Muscle layer of colon (tissue), 2 donors: Measurements from ENCODE around the gene CAB39L.

ENCODE experiments used
- H3K27ac ChIP-seq: one replicate; pipeline ENCODE4 v1.7.0; 2013; ENCODE audit warnings: low read depth, mild to moderate bottlenecking, low read length, moderate library complexity
- H3K27me3 ChIP-seq, 2 donors: one replicate each; pipeline ENCODE4 v1.7.0; 2013; ENCODE audit warnings: low read length in 2 of 2, mild to moderate bottlenecking in 2 of 2; ENCODE audit not compliant: insufficient read depth in 2 of 2, control insufficient read depth in 1 of 2
- H3K36me3 ChIP-seq: one replicate; pipeline ENCODE4 v1.7.0; 2013; ENCODE audit warnings: mild to moderate bottlenecking, low read length; ENCODE audit not compliant: insufficient read depth
- H3K4me1 ChIP-seq: one replicate; pipeline ENCODE4 v1.7.0; 2013; ENCODE audit warnings: mild to moderate bottlenecking, low read length; ENCODE audit not compliant: insufficient read depth
- H3K4me3 ChIP-seq, 2 donors: one replicate each; pipeline ENCODE4 v1.7.0; 2013; ENCODE audit warnings: low read length in 2 of 2, low read depth in 1 of 2, mild to moderate bottlenecking in 1 of 2, moderate library complexity in 1 of 2
- H3K9ac ChIP-seq: one replicate; pipeline ENCODE4 v1.7.0; 2013; ENCODE audit warnings: low read length
- H3K9me3 ChIP-seq: one replicate; pipeline ENCODE4 v1.7.0; 2013; ENCODE audit warnings: mild to moderate bottlenecking, low read length
- donor health status: abdominal sarcoma.
- donor health status: Adenocarcinoma of cecum.

The CAB39L gene

DNA sequence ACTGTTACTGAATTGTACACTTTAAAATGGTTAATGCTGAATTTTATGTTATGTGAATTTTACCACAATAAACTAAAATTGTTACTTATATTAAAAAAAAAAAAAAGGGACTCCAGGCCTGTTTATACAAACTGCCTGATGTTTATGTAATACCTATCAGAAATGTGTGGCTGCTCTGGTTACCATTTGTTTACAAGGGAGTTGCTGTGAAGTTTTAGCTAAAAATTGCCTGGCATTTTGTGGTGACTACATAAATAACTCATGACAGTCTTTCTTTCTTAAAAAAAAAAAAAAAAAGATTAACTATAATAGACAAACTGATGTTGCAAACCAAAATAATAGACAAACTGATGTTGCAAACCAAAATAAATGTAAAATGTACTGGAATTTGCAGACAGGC, 124.3 kb downstream of the CAB39L start:
- Histone ChIP-seq H3K9ac (no peak overlapping the region), H3K27ac (no peak overlapping the region), H3K27me3 (no peaks in the 10 kb centered on the region), H3K9me3 (no peaks in the 10 kb centered on the region), H3K36me3 (peaks cover 16% of the 10 kb centered on the region), H3K4me1 (peaks cover 16% of the 10 kb centered on the region), H3K4me3 (no peak overlapping the region)

DNA sequence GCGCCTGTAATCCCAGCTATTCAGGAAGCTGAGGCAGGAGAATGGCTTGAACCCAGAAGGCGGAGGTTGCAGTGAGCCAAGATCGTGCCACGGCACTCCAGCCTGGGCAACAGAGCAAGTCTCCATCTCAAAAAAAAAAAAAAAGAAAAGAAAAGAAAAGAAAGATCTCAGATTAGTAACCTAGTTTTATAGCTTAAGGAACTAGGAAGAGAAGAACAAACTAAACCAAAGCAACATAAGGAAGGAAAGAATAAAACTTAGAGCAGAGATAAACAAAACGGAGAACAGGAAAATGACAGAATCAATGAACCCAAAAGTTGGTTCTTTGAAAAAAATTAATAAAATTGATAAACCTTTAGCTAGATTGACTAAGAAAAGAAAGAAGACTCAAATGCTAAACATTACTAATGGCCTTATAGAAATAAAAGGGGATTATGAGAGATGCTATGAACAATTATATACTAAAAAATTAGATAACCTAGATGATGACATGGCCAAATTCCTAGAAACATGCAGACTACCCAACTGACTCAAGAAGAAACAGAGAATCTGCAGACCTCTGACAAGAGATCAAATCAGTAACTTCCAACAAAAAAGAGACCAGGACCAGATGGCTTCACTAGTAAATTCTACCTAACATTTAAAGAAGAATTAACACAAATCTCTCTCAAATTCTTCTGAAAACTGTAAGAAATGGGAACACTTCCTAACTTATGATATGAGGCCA, 127.9 kb downstream of the CAB39L start:
- Histone ChIP-seq H3K27me3 (no peaks in the 10 kb centered on the region), H3K4me3 (no peak overlapping the region), H3K9ac (no peak overlapping the region), H3K9me3 (no peaks in the 10 kb centered on the region), H3K36me3 (peaks cover 15% of the 10 kb centered on the region), H3K4me1 (peaks cover 29% of the 10 kb centered on the region), H3K27ac (no peak overlapping the region)

DNA sequence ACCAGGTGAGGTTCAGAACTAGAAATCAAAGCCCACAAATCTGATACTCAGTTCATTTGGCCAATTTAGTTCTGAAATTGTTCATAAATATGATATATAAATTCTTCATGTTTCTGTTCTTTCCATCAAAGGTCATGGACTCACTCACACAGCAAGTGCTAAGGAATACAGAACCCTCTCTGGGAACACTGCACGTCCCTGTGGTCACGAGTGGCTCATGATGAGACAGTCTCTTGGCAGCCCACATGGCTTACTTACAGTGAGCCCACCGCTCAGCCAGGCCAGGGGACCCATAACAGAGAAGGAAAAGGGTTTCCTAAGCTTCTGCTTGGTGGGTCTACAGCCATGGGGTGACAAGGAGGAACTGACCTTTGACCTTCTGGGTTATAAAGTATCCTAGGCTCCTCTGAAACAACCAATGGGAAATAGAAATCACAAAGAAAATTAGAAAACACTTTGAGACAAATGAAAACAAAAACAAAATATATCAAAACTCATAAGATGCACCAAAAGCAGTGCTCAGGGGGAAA, 128.8 kb downstream of the CAB39L start:
- Histone ChIP-seq H3K27me3 (no peaks in the 10 kb centered on the region), H3K9ac (no peak overlapping the region), H3K4me1 (peaks cover 25% of the 10 kb centered on the region), H3K9me3 (no peaks in the 10 kb centered on the region), H3K27ac (no peak overlapping the region), H3K4me3 (no peak overlapping the region), H3K36me3 (peaks cover 24% of the 10 kb centered on the region)

DNA sequence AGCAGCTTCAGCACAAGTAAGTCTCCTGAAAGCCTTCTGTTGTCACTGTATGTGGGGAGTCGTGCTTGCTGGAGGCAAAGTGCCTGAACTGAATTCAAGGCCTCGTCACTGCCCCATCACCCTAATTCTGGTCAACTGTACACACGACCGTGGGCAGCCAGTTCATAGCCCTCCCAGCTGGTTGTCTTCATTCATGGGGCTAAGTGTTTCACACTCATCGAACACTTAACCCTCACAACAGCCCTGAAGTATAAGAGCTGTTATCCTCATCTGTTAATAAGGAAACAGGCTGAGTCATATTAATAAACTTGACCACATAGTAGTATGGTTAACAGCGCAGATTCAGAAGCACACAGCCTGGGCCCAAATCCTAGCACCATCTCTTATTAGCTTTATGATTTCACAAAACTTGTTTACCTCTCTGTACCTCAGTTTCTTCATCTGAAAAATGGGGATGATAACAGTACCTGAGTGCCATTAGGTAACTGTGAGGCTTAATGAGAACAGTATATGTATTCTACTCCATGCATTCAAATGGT, 129.5 kb downstream of the CAB39L start:
- peaks cover 27% of the 10 kb centered on the region for H3K36me3 ChIP-seq
- H3K27me3 ChIP-seq = no peaks in the 10 kb centered on the region
- H3K4me3 ChIP-seq = no peak overlapping the region
- H3K9me3 ChIP-seq = no peaks in the 10 kb centered on the region
- peaks cover 26% of the 10 kb centered on the region for H3K4me1 ChIP-seq
- H3K9ac ChIP-seq = no peak overlapping the region
- H3K27ac ChIP-seq = peak overlapping the region; percentile 22

DNA sequence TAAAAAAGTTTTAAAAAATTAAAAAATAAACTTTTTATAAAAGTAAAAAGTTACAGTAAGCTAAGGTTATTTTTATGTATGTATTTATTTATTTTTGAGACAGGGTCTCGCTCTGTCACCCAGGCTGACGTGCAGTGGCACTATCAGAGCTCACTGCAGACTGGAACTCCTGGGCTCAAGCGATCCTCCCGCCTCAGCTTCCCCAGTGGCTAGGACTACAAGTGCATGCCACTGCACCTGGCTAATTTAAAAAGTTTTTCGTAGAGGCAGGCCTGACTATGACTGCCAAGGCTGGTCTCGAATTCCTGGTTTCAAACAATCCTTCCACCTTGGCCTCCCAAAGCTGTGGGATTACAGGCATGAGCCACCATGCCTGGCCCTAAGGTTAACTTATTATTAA, 132.0 kb downstream of the CAB39L start:
- Histone ChIP-seq H3K9ac (no peak overlapping the region), H3K4me3 (no peak overlapping the region), H3K4me1 (peaks cover 50% of the 10 kb centered on the region), H3K36me3 (peaks cover 19% of the 10 kb centered on the region), H3K27ac (no peak overlapping the region), H3K27me3 (no peaks in the 10 kb centered on the region), H3K9me3 (no peaks in the 10 kb centered on the region)

DNA sequence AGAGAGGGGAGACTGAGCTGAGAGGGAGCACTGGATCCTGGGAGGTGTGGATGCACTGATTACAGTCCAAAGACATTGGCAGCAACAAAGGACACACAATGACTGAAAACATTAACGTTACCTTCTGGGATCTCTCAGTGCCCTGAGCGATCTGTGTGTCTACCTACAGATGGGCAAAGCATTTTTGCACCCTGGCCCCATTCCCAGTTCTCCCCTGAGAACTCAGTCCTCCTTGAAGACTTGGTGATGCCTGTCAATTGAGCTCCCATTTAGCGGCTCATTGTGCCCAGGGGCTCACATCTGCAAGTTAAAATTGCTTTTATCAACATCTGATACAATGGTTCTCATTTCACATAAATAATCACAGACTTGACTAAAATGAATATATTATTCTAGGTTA, 133.6 kb downstream of the CAB39L start:
- Histone ChIP-seq H3K4me1 (peaks cover 64% of the 10 kb centered on the region), H3K27me3 (no peaks in the 10 kb centered on the region), H3K27ac (peak overlapping the region; percentile 19), H3K4me3 (no peak overlapping the region), H3K36me3 (peaks cover 22% of the 10 kb centered on the region), H3K9me3 (no peaks in the 10 kb centered on the region), H3K9ac (no peak overlapping the region)

DNA sequence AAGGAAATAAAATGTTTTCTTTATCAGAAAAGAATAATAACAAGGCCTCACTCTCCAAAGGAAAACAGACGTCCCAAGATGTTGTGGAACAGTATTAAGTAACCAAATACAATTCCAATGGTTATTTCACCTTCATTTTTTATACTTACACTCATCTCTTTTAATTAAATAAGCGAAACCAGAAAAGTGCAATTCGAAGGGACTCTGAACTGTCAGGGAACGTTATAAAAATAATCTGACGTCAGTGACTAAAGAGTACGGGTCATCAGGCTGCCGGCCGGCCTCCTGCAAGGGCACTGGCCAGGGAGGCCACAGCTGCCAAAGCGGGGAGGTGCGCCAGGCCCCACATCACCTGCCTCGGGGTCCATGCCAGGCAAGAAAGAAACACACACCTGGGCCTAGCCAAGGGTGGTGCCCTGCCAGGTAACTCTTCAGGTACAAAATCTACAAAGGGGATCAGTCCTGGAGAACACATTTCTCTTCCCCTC, 134.9 kb downstream of the CAB39L start:
- Histone ChIP-seq H3K27me3 (no peaks in the 10 kb centered on the region), H3K9ac (peak overlapping the region; percentile 7), H3K36me3 (peaks cover 22% of the 10 kb centered on the region), H3K4me1 (peaks cover 58% of the 10 kb centered on the region), H3K9me3 (no peaks in the 10 kb centered on the region), H3K4me3 (no peak overlapping the region), H3K27ac (peak overlapping the region; percentile 93)

DNA sequence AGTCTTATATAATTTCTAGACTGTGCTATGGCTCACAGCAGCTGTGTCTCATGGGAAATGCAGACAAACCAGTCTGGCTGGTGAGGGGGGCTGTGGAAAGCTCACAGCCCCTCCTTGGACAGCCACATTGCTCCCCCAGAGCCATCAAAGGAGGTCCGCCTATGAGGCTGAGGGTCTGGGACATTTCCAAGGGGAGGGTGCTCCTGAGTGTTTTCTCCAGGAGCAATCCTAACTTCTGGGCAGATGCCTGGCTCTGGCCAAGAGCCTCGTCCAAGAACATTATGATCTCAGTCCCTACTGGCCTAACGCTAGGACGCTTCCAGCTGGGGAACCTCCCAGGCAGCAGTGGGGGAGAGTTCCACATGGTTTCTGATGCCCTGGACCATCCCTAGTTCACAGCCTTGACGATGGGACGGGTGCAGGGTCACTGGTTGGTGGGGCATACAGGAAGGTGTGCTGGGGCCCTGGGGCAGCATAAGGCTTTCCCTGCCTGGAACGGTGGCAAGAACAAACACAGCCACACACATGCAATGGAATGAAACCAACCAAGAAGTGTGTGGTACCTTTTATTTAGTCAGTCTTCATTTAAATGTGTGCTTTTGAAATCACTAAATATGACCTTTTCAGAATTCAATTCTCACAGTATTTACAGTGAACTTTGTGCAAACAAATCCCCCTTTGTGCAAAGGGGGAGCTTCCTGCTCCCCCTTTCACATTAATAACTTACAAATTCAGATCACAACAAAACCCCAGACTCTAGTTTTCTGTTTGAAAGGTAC, 135.6 kb downstream of the CAB39L start:
- Histone ChIP-seq H3K9ac (peak overlapping the region; percentile 23), H3K4me1 (peaks cover 52% of the 10 kb centered on the region), H3K27ac (peak overlapping the region; percentile 93), H3K4me3 (no peak overlapping the region), H3K36me3 (peaks cover 17% of the 10 kb centered on the region), H3K9me3 (no peaks in the 10 kb centered on the region), H3K27me3 (no peaks in the 10 kb centered on the region)

DNA sequence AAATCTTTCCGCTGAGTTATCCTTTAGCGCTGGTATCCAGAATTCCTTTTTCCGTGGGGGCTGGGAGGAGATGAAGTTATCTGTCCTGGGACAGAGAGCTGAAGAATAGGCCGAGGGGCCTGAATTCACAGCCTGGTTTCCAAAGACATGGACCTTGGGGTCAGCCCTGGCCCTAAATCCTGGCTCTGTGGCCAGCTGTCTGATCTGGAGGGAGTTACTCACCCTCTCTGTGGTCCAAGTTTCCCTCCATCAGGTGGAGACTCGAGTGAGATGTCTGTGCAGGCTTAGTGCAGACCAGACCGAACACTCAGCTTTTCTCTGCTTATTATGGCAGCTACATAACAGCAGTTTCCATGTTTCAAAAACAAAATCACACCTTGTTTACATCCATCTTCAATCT, 136.5 kb downstream of the CAB39L start:
- H3K36me3 ChIP-seq = peaks cover 17% of the 10 kb centered on the region
- H3K27me3 ChIP-seq = no peaks in the 10 kb centered on the region
- H3K27ac ChIP-seq = peak overlapping the region; percentile 93
- H3K9me3 ChIP-seq = no peaks in the 10 kb centered on the region
- H3K4me3 ChIP-seq = no peak overlapping the region
- peak overlapping the region; percentile 23 for H3K9ac ChIP-seq
- peaks cover 52% of the 10 kb centered on the region for H3K4me1 ChIP-seq

DNA sequence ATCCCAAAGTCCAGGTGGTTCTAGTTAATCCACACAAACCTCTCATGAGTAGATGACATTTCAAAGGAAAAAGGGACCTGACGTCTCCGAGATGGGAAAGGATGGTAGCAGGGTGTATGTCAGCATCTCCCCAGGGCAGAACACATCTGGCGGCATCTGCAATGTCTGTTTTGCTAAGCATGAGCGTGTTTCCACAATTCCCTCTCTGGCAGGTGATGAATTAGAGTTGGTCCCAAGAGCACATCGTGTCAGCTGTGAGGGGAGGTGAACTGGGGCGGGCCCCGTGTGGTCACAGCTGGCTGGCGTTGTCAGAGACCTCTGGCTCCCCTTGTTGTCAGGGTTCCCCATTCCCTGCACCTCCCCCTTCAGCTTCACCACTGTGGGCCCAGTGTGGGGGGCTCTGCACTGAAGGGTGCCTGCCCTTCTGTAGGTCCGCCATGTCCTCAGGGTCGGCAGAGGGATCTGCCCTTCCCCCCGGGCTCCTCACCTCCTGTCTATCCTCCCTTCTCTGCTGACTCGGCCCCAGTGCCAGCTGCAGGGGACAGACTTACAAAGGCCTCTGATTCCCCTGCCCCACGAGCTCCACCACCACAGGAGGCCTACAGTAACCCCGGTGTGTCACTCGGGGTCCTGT, 138.0 kb downstream of the CAB39L start:
- Histone ChIP-seq H3K4me1 (peaks cover 62% of the 10 kb centered on the region), H3K4me3 (no peak overlapping the region), H3K9ac (no peak overlapping the region), H3K9me3 (no peaks in the 10 kb centered on the region), H3K27me3 (no peaks in the 10 kb centered on the region), H3K36me3 (peaks cover 17% of the 10 kb centered on the region), H3K27ac (peak overlapping the region; percentile 19)
